ENCODE results near the gene PEA15.

Gene PEA15

DNA sequence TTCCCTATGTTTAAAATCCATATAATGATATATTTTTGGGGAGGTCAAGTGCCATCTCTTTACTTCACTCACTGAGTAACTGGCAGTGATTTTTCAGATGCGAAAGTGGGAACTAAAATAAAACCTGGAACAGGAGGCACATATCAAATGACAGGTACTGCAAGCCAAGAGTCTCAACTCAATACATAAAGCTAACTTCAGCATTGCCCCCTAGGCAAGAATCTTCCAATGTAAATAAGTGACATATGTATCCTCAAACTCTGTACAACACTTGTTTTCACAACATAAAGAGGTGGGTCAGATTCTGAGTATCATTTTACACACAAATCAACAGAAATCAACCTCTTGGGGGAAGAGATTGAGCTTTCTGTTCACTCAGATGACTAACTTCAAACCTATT, 39.0 kb downstream of the PEA15 start:
- DNase-seq = no peak

DNA sequence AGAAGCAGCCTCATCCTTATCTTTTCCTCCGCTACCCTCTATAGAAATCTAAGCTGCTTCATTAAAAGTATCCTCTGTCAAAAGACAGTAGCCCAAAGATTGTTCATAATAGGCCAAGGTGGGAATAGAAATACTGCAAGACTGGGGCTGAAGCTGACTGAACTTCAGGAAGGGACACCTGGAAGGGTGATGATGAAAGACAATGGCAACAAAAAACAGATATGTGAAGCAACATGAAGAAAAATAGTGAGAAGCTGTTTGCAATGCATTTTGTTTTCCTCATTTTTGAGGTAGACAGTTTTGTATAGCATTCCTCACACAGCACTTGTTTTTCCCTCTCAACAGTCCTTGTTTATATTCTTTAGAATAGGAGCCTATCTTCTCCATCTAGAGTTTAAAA, 40.2 kb downstream of the PEA15 start:
- no peak for DNase-seq

DNA sequence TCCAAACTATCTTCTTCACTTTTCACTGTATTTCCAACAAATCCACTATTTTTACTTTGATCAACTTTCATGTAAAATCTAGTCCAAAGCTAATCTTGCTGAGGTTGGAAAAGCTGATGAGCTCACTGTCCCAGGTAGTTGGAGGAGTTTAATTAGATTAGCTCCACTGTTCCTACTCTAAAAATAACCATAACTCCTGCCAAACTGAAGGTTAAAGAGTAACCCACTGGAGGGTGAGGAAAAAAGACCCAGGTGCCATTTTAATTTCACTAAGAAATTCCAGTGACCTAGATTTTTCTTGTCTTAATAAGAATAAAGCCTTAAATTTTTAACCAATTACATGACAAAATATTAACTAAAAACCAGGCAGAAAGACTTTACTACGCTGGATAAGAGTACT, 41.9 kb downstream of the PEA15 start:
- no peak for DNase-seq

DNA sequence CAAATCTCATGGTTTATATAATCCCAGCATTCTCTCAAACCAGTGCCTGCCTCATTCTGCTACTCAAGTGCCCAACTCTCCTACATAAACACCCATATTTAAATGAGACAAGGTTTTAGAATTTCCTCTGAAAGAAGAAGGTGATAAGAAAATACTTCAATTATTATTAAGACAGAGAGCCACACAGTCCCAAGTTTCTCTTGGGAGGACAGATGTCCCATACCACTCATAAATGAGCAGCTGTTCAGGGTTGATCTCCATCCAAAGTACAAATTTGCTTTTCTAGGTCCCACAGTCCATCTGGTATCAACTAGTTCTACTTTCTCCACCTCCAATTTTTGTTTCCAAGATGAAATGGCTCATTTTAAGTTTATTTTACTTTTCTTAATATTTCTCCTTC, 45.8 kb downstream of the PEA15 start:
- DNase-seq = no peak

DNA sequence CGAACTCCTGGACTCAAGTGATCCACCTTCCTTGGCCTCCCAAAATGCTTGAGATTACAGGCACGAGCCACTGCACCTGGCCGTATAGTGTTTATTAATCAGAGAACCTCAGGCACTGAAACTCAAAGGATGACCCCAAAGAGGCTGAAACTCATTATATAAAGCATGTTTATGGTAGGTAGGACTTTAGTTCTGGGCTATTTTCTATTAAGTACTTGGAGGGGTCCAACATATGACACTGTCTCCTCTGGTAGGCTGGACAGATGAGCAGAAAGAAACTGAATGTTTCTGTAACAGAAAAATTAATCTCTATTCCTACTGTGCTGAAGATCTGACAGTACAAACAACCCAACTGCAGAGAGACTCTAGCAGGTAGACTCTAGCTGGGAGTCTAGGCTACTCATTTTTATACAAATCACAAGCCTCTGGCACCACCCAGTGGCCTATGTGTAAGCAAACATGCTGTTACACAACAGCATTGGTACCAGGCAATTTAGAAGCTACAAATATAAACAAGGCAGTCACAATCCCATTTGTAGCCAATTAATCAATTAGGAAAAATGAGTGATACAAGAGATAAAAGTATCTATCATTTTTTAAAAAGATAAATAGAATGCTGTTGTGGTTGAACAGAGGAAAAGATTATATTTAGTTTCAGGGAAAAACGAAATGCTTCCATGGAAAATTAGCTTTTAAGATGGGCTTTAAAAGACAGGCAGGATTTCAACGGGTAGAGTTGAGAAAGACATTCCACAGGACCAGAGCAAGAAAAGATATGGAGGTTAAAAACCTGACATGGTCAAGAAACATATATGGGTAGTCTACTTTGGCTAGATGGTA, 46.7 kb downstream of the PEA15 start:
- peak; percentile 54 for DNase-seq

DNA sequence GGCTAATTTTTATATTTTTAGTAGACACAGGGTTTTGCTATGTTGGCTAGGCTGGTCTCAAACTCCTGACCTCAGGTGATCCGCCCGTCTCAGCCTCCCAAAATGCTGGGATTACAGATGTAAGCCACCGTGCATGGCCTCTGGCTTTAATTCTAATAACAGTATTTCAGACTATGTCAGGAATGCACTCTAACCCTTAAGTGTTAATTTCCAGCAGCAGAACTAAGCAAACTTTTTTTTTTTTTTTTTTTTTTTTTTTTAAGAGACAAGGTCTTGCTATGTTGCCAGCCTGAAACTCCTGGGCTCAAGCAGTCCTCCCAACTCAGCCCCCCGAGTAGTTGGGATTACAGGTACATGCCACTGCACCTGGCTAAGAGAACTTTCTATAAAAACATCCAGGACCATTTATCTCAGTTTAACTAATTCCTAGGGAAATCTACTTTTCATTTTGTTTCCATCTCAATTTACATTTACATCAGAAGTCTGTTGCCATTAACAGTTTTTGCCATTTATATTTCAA, 50.7 kb downstream of the PEA15 start:
- DNase-seq = no peak

DNA sequence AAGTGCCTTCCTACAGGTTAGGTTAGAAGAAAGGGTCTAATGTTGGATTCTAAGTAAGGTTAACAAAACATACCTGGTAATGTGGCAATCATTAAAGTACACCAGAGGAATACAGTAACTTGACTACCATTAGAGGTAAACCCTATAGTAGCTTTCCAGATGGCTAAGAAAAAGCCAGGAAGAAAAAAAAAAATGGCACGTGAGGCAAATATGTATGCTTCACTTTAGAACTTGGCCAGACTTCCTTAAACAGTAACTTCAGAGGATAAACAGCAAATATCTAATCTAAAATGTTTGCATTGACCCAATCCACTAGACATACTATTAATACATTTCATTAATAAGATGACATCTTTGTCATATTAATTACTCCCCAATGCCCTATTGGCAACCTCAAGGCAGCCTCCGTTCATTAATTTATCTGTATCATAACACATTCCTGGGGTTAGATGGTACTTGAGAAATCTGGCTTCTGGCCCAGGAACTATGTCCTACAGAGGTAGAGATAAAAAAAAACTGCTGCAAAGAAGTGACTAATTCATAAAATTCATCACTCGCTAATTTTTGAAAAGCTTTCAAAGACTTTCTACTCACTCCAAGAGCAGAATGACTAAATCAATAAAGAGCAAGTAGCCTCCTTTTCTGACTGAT, 51.3 kb downstream of the PEA15 start:
- no peak for DNase-seq

DNA sequence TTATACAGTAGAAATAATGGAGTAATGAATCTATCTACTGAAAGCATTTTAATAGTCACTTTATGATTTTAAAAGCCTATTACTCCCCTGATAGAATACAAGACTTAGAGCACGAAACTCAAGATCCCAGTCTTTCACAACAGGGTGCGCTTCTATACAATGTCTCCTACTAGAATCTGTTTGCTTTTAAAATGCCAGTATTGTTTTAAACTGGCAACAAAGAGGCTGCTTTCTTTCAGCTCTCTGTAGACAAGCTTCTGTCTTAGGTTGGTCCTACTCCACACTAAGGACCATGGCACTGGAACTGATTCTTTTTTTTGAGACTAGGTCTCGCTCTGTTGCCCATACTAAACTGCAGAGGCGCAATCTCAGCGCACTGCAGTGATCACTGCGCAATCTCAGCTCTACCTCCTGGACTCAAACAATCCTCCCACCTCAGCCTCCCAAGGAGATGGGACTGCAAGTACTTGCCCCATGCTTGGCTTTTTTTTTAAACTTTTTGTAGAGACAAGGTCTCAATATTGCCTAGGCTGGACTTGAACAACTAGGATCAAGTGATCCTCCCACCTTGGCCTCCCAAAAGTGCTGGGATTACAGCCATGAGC, 52.3 kb downstream of the PEA15 start:
- DNase-seq = no peak

DNA sequence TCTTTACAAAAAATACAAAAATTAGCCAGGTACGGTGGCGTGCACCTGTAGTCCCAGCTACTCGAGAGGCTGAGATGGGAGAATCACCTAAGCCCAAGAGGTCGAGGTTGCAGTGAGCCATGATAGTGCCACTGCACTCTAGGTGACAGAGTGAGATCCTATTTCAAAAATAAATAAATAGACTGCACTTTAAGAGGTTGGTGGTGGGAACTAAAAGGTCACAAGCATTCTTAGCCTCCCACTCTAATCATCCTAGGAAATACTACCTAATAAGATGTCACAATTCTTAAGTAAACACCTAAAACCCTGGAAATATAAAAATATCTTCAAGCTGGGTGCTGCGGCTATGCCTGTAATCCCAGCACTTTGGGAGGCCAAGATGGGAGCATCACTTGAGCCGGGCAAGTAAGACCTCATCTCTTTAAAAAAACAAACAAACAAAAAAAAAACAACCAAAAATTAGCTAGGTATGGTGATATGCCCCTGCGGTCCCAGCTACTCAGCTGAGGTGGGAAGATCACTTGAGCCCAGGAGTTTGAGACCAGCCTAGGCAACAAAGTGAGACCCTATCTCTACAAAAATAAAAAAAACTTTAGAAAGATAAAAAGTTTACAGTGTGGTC, 53.1 kb downstream of the PEA15 start:
- DNase-seq = no peak

DNA sequence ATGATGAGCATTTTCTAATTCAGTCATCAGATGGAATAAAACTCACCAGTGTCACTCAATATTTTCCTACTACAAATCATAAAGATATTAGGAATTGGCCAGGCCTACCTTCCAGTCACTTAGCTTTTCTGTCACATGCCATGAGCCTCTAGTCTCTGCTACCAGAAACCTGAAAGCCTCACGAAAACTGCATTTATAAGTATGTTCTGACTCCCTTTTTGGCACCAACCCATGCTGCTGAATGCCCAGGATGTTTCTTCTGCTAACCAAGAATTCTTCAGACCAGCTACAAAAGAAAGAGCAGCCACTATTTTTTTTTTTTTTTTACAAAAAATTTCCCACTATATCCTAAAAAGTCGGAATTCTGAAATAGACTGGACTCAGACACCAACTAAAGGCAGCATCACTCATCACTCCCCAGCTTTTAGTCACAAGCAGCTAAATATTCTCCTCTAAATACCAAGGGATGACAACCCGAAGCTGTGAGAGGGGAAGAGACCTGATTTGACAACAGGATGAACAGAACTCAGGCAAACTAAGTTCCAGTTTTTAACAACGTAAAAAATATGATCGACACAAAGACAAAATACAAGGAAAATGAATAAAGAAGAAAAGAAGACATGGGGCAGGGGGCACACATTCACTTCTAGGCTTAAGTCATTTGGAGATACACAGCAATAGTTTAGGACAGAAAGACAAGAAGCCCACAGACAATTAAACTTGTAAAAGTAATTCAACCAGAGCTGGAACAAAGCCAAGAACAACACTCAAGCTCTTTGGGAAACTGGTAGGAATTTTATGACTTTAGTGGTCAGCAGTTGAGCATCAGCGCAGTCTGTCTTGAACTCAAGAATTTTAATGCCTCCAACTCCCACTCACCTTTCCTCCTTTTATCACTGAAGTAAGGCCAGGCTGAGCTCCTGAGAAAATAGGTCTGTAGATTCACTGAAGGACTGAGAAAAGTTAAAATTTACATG, 55.5 kb downstream of the PEA15 start:
- peak; percentile 2 for DNase-seq

DNA sequence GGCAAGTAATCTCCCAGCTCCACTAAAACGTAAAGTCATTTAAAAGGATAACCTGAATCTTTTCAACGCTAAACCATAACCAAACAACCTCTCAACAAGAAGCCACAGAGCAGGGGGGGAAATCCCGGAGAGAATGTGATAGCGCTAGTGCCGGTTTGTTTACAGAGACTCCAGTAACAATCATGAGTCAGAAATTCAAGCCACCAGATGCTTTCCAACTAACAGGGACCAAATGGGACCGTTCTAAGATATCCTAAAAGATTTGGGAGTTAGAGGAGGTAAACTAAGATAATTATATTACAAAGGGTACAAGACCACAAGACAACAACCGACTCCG, 56.3 kb downstream of the PEA15 start:
- peak; percentile 70 for DNase-seq

DNA sequence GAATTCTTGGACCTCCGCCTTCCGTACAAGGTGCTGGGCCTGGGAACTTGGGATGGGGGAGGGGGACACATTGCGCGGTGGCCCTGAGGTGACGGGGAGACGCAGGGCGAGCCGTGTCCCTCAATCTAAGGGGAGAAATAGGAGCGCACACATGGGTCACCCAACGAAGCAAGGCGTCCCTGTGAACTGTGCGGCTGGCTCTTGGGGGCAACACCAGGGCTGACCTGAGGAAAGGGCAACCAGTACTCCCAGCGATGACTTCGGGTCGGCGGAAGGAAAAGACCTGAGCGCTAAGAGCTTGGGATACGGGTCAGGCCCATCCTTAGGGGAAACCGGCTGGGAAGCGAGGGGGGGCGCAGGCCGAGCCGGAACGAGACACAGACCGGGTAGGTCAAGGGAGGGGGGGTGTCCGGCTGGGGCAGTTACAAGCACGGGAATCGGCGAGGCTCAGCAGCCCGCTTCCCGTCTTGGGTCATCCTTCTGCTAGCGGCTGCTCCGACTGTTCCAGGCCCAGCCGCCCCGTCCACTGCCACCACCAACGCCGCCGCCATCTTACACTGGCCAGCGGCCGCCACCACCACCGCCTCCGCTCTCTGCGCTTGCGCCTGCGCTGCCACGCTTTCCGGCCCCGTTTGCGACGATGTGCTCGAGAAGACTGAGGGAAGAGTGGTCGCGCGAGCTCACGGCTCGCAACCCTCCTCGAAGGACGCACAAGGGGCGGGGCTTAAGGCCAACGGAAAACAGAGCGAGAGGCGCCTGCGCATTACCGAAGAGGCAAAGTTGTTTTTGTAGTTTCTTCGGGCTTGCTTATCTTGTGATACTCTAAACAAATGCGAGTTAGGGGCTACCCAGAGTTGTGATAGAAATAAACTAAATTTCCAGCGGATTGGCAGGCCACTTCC, 57.0 kb downstream of the PEA15 start, which contains the start of gene DCAF8:
Gene DCAF8 (minus strand): TSS at position 657 of the 902 bp plus-strand sequence. CDS start 18,541 bp downstream, outside the sequence.
- peak; percentile 99 for DNase-seq

DNA sequence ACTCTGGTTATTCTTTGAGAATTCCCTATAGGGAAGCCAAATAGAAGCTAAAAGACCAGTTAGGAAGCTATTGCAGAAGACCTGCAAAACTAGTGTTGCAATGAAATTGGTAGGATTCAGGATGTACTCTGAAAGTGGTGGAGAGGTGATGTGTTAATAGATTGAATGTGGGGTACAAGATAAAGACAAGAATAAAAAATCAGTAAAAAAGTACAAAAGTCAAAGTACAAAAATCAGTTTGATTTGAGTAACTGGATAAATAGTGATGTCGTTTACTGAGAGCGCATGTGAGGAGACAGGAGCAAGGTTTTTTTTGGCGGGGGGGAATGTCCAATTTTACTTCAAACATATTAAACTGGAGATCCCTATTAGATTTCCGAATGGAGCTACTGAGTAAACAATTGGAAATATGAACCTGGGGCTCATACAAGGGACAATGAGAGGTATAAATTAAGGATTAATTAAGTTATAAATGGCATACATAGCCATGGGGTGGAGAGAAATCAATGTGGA, 59.7 kb downstream of the PEA15 start:
- no peak for DNase-seq
